Keratinocyte (primary cell): ENCODE measurements around the gene NUDC. TPM values are rescaled to one million over a fixed set of nuclear protein-coding genes. Genes with fewer than 3 reads are reported as not detected.

Source experiments
- DNase-seq: peaks from one replicate; pipeline ENCODE4 v3.0.0-alpha.2; 2011; ENCODE audit warnings: low read depth, missing footprints, low spot score
- FAIRE-seq: peaks from 2 replicates; lab custom pipeline; 2011; peaks lifted over from hg19 to GRCh38; lab: Jason Lieb, UNC
- H2AFZ ChIP-seq: 2 replicates; pipeline ENCODE4 v1.6.0; 2012; ENCODE audit warnings: low read length, control low read depth, inconsistent platforms; ENCODE audit not compliant: control insufficient read depth
- H3K27ac ChIP-seq: 2 replicates; pipeline ENCODE4 v1.5.1; 2011; ENCODE audit warnings: low read length; ENCODE audit not compliant: control insufficient read depth, insufficient read depth
- H3K27me3 ChIP-seq: 3 replicates; pipeline ENCODE4 v1.6.0; 2011; ENCODE audit warnings: low read length; ENCODE audit not compliant: control insufficient read depth, insufficient read depth; ENCODE audit errors: extremely low read depth
- H3K36me3 ChIP-seq, 2 experiments: 2 replicates in 1 of 2; 3 replicates in 1 of 2; pipeline ENCODE4 v1.5.1; 2011; ENCODE audit warnings: low read length in 2 of 2, mild to moderate bottlenecking in 1 of 2; ENCODE audit not compliant: control insufficient read depth in 2 of 2, insufficient read depth in 2 of 2; ENCODE audit errors: extremely low read depth in 1 of 2
- H3K4me1 ChIP-seq: 3 replicates; pipeline ENCODE4 v1.5.1; 2011; ENCODE audit warnings: low read length; ENCODE audit not compliant: control insufficient read depth, insufficient read depth; ENCODE audit errors: extremely low read depth
- H3K4me2 ChIP-seq: 3 replicates; pipeline ENCODE4 v1.6.0; 2011; ENCODE audit warnings: low read depth, low read length; ENCODE audit not compliant: control insufficient read depth, insufficient read depth; ENCODE audit errors: extremely low read depth
- H3K4me3 ChIP-seq, 3 experiments: fragments of 200-600 bp in 1 of 3; sonication (generic) in 1 of 3; 2 replicates in 2 of 3; 3 replicates in 1 of 3; pipeline ENCODE4 v1.5.1; 2011 to 2016; ENCODE audit warnings: low read length in 3 of 3, mild to moderate bottlenecking in 3 of 3, control low read depth in 2 of 3, inconsistent platforms in 1 of 3, low read depth in 1 of 3, mixed read lengths in 1 of 3, mixed run types in 1 of 3, moderate library complexity in 1 of 3; ENCODE audit not compliant: control insufficient read depth in 2 of 3, insufficient read depth in 2 of 3; ENCODE audit errors: extremely low read depth in 1 of 3
- H3K79me2 ChIP-seq: 2 replicates; pipeline ENCODE4 v1.6.0; 2012; ENCODE audit warnings: low read length; ENCODE audit not compliant: control insufficient read depth, insufficient read depth
- H3K9ac ChIP-seq: 3 replicates; pipeline ENCODE4 v1.6.0; 2011; ENCODE audit warnings: low read length; ENCODE audit not compliant: control insufficient read depth, insufficient read depth; ENCODE audit errors: extremely low read depth
- H3K9me1 ChIP-seq: 3 replicates; pipeline ENCODE4 v1.6.0; 2011; ENCODE audit warnings: low read length; ENCODE audit not compliant: control insufficient read depth, insufficient read depth; ENCODE audit errors: extremely low read depth
- H3K9me3 ChIP-seq: 2 replicates; pipeline ENCODE4 v1.5.1; 2012; ENCODE audit warnings: low read depth, low read length; ENCODE audit not compliant: control insufficient read depth
- H4K20me1 ChIP-seq: 3 replicates; pipeline ENCODE4 v1.6.0; 2011; ENCODE audit warnings: low read length; ENCODE audit not compliant: control insufficient read depth, insufficient read depth; ENCODE audit errors: extremely low read depth
- EZH2 ChIP-seq: IDR thresholded peaks from one replicate; pipeline ENCODE4 v1.6.1; 2012; ENCODE audit warnings: inconsistent platforms, mild to moderate bottlenecking, low read length, moderate library complexity
- dilution Hi-C: fragments of 300-500 bp; cut with MboI; formaldehyde crosslinking; loops from one replicate; pipeline ENCODE4 v1.7.0; 2020; ENCODE audit warnings: low sequenced_read_pairs; ENCODE audit not compliant: extremely low pct_ligation_motif_present
- polyA plus RNA-seq, 5 experiments: library from polyadenylated mRNA; depleted of rRNA in 3 of 5; stranded (reverse) in 3 of 5; stranded (forward) in 1 of 5; unstranded in 1 of 5; fragments of >200 nt; gene quantifications; 1 replicate in 1 of 5; 2 replicates in 3 of 5; 3 replicates in 1 of 5; pipeline versions ENCODE4 v1.2.1 to v1.2.3, GENCODE V29; 2011 to 2012; ENCODE audit warnings: missing spikeins in 2 of 5, low read depth in 1 of 5, low replicate concordance in 1 of 5
- TF ChIP-seq, protein P1 (sequence below), 3 experiments: IDR thresholded peaks in 1 of 3; conservative IDR thresholded peaks in 1 of 3; optimal IDR thresholded peaks in 1 of 3; 2 replicates in 2 of 3; 3 replicates in 1 of 3; pipeline versions ENCODE3 to v1.5.1; 2011; ENCODE audit warnings: low read length in 3 of 3, mild to moderate bottlenecking in 3 of 3, moderate library complexity in 2 of 3, control low read depth in 1 of 3, inconsistent platforms in 1 of 3; ENCODE audit not compliant: insufficient read depth in 2 of 3; ENCODE audit errors: extremely low read depth in 1 of 3

Gene NUDC
- polyA plus RNA-seq, 1 donor (not counting 4 experiments of a cell fraction or from before 2014, with no cell fraction given) = 57.3 TPM

DNA sequence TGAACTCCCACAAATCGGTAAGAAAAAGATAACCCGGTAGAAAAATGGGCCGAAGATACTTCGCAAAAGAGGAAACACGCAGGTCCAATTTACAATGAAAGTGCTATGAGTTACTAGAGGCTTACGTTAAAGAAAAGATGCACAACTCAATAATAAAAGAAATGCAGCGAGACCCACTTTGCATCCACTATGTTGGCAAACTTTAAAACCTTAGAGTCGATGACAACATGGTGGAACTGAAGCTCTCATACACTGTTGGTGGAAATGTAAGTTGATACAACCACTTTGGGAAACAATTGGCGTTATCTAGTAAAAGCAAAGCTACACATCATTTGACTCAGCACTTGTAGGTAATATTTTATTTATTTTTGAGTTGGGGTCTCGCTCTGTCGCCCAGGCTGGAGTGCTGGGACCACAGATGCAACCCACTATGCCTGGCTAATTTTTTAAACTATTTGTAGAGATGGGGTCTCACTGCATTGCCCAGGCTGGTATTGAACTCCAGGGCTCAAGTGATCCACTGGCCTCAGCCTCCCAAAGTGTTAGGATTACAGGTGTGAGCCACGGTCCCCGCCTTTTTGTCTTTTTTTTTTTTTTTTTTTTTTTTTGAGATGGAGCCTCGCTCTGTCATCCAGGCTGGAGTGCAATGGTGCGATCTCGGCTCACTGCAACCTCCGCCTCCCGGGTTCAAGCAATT, 20.6 kb upstream of the NUDC start:
- dilution Hi-C loops = no loop called here
- TF ChIP-seq EZH2 = no peak
- TF ChIP-seq, protein P1, sequence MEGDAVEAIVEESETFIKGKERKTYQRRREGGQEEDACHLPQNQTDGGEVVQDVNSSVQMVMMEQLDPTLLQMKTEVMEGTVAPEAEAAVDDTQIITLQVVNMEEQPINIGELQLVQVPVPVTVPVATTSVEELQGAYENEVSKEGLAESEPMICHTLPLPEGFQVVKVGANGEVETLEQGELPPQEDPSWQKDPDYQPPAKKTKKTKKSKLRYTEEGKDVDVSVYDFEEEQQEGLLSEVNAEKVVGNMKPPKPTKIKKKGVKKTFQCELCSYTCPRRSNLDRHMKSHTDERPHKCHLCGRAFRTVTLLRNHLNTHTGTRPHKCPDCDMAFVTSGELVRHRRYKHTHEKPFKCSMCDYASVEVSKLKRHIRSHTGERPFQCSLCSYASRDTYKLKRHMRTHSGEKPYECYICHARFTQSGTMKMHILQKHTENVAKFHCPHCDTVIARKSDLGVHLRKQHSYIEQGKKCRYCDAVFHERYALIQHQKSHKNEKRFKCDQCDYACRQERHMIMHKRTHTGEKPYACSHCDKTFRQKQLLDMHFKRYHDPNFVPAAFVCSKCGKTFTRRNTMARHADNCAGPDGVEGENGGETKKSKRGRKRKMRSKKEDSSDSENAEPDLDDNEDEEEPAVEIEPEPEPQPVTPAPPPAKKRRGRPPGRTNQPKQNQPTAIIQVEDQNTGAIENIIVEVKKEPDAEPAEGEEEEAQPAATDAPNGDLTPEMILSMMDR (optimal IDR thresholded peaks at IDR 0.05 in 1 of 3, IDR thresholded peaks at IDR 0.05 in 1 of 3, conservative IDR thresholded peaks at IDR 0.05 in 1 of 3; ENCODE audit: extremely low read depth in 1 of 3, insufficient read depth in 2 of 3, low read length in 3 of 3) = no peak
- Histone ChIP-seq H3K79me2 (peaks cover 26% of the 10 kb centered on the region), H3K4me3 (peak overlapping the region; percentile 66 to 83 (median 73)), H3K4me2 (peak overlapping the region; percentile 77), H3K36me3 (peaks cover 3 to 5% of the 10 kb centered on the region in 2 experiments), H3K27me3 (no peaks in the 10 kb centered on the region), H4K20me1 (no peaks in the 10 kb centered on the region), H3K9me1 (no peaks in the 10 kb centered on the region), H3K9me3 (no peaks in the 10 kb centered on the region), H3K9ac (peak overlapping the region; percentile 99), H2AFZ (peak overlapping the region; percentile 91), H3K27ac (peak overlapping the region; percentile 97), H3K4me1 (peaks cover 15% of the 10 kb centered on the region)
- FAIRE-seq = no peak
- DNase-seq = no peak

DNA sequence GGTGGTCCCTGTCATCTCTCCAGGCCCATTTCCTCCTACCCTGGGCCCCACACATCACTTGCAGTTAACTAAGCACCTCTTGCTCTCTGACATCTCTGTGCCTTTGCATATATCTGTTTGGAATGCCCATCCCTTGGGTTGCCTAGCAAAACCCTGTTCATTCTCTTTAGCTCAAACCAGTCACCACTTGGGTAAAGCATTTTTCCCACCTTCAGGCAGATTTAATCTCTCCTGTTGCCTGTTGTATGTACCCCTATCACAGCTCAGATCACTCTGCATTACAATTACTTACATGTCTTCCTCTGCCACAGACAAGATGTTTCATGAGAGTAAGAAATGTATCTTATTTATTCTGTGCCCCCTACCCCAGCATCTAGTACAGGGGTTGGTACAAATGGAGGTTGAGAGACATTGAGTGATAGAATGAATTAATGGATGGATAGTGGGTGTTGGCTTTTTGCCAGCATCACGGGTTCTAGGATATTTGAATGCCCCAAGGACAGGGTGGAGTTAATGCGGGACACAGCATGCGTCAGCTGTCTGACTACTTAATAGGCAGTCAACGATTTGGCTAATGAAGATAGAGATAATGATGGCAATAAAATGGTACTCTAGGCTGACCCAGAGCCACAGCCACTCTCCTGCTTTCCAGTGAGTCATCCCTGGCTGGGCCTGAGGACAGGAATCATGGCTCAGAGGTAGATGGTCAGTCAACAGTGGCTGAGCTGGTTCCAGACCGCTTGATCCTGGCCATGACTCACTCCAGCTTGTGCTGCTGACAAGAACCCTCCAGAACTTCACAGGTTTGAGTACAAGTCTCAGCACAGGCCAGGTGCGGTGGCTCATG, 14.2 kb upstream of the NUDC start:
- no peaks in the 10 kb centered on the region for H3K79me2 ChIP-seq
- no peaks in the 10 kb centered on the region for H3K27me3 ChIP-seq
- peaks cover 11% of the 10 kb centered on the region for H3K4me1 ChIP-seq
- no peaks in the 10 kb centered on the region for H3K36me3 ChIP-seq
- no peaks in the 10 kb centered on the region for H3K9me3 ChIP-seq
- no peaks in the 10 kb centered on the region for H3K9me1 ChIP-seq
- H3K4me3 ChIP-seq = no peak overlapping the region
- H3K27ac ChIP-seq = no peak overlapping the region
- peak; percentile 77 for FAIRE-seq
- H3K9ac ChIP-seq = no peak overlapping the region
- no peak overlapping the region for H3K4me2 ChIP-seq
- TF ChIP-seq, protein P1 (optimal IDR thresholded peaks at IDR 0.05 in 1 of 3, IDR thresholded peaks at IDR 0.05 in 1 of 3, conservative IDR thresholded peaks at IDR 0.05 in 1 of 3; ENCODE audit: extremely low read depth in 1 of 3, insufficient read depth in 2 of 3, low read length in 3 of 3) = no peak
- no peak for TF ChIP-seq EZH2
- H4K20me1 ChIP-seq = no peaks in the 10 kb centered on the region
- no peak overlapping the region for H2AFZ ChIP-seq
- dilution Hi-C loops = no loop called here
- DNase-seq = peak; percentile 83
